Ureter (tissue), 1 donor: Measurements from ENCODE around the gene LEMD1. TPM values are rescaled to one million over a fixed set of nuclear protein-coding genes. Genes with fewer than 3 reads are reported as not detected.
"Not testable (repeated sequence)": the region's sequence is repeated elsewhere in the genome, so short reads cannot be mapped to it uniquely, and the experiment has no call there.

ENCODE experiments used
- DNase-seq: peaks from one replicate; pipeline ENCODE4 v3.0.0-alpha.2; 2020; ENCODE audit warnings: low spot score
- total RNA-seq: library from RNA; stranded (reverse); gene quantifications from one replicate; pipeline ENCODE4 v1.2.4, GENCODE V29; 2023
- donor health status: DM: yes; HTN: yes; CAD: no.

Gene LEMD1
- total RNA-seq, 1 donor from 2014 or later: not detected

- DNase-seq: no peak
These were observed 25.8 kb upstream of the LEMD1 start for GRCh38 chr1:205447457-205448341.

GRCh38 chr1:205446828-205447227, 25.0 kb upstream of the LEMD1 start:
- DNase-seq: no peak

DNA sequence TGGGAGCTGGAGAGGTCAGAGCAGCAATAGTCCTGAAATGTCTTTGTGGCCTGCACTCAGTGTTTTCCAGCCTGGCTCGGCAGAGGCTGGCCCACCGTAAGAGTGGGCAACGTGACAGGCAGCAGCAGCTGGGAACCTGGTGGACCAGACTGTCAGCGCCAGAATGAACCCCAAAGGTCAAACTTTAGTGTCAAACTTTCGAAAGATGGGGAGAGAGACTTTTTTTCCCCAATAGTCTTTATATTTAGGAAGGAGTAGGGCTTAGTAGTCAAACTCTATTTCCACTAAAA, 23.7 kb upstream of the LEMD1 start:
- DNase-seq: no peak

GRCh38 chr1:205444931-205445645, 23.2 kb upstream of the LEMD1 start:
- DNase-seq: peak; percentile 70

DNA sequence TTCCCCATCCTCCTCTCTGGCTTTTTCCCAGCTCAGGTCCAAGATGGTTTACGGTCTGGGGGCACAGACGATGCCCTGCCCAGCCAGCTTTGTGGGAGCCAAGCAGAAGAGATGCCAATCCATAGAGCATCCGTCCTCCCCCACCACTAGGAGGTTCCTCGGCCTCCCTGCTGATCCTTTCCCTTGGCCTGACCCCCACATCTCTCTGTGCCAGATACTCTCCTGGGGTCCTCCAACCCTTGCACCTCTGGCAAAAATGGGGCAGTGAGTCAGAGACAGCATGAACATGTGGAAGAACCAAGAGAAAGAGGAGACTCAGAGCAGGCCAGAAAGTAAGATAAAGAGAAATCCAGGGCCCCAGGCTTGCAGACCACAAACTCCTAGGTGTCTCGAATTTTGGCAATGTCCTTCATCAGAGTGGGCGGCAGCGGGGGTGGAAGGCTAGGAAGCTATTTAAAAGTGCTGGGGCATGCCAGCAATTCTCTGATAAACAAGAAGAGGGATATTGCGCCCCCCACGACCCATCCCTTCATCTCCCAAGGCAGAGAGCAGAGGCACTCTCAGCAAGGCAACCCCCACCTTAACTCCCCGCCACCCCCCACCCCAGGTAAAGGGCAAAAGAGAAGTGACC, 22.6 kb upstream of the LEMD1 start:
- no peak for DNase-seq

DNA sequence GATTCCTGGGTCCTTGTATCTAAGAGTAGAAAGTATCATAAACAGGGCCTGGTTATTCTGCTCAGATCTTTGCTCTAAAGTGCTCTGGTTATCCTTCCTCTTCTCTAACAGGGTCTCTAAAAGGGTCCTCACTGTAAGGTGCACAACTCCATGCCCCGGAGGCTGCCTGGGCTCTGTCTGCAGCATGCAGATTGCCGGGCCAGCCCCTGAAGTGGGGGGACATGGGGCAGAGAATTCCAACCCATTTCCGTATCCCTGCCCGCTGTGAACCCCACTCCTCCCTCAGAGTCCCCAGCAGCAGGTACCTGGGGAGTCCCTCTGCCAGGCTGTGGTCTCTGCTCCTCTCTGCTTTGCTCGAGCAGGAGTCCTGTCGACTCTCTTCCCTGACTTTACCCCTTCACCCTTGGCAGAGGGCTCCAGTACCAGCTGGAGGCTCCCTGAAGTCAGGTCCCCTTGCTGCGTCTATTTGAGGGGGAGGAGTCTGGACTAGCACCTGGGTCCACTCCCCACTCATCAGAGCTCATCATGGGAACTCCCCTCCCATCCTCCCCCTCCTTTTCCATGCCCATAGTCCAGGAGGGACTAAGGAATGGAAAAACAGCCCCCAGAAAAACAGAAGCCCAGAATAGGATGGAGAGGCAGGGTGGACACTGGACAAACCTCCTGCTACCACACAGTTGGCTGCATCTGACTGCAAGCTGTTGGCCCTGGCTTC, 21.9 kb upstream of the LEMD1 start:
- DNase-seq: no peak

GRCh38 chr1:205442051-205442725, 20.3 kb upstream of the LEMD1 start:
- no peak for DNase-seq

DNA sequence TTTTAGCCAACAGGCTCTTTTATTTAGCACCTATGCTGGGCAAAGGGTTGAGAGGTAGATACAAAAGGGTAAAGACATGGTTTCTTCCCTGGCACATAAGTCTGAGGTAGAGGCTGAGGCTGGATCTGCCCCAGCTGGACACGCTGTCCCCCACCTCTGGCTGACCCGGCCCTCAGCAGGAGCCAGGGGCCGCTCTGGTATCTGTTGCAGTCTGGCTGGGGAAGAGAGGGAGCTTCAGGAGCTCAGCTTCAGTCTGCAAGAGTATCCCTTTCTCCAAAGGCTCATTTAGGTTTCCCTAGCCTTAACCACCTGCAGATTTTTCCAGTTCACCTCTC, 19.8 kb upstream of the LEMD1 start:
- DNase-seq: no peak

DNA sequence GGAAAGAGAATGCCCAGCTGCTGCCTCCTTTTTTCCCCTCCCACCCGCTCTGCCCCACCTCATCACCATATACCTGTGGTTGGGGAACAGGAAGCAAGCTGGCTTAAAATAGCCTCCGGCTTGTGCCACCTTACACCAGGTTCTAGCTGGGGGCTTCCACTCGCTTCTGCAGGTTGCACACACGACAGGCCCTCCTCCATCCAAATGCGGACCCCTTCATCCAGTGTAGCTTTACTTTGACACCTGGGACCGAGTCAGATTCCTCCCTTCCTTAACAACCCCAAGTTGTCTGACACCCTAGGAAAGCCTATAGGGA, 19.4 kb upstream of the LEMD1 start:
- DNase-seq: peak; percentile 78

DNA sequence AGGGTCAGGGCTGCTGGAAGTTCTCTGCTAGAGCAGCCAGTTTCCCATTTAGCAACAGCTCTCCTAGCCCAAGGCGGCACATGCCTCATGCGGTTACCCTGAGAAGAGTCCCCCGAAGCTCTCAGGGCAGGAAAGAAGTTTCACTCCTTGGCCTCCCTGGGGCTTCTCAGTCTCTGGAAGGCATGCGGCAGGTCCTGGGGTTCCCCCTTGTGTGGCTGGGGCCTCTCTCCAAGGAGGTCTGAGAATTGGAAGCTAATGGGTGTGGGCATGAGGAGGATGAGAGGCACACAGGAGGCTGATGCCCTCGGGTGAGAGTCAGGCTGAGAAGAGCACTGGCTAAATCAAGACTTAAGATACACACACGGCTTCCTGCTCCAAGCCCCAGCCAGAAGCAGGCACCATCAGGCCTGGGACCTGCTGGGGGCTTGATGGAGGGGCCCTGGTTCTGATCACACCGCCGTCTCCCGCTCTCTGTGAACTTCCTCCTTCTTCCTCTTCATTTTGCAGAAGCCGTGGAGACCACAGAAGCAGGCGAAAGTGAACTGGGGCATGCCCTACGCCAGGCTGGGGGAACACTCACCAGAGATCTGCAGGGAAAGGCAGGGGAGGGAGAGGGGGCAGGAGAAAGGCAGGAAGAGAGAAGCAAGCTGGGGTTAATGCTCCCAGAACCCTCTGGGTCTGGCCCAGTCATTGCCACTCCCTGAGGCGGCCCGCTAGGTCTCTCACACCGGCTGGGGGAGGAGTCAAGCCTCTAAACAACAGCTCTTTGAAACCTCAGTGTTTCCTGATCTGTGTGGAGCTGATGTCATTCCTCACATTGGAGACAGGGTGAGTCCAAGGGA, 18.8 kb upstream of the LEMD1 start:
- DNase-seq: no peak

DNA sequence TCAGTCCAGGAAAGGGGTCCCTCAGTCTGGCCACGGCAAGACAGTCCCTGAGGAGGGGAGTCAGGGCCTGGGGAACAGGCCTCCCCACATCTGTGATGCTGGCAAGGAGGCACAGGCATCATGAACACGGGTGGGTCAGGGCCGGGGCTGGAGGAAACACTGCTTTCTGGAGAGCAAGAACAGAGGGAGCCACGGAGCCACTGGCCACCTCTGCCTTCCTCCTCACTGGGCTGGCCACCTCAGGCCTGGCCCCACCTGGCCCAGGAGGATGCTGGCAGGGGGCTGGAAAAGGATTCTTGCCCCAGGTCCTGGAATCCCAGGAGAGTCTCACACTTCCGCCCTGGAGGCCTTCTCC, 18.2 kb upstream of the LEMD1 start:
- DNase-seq: no peak

GRCh38 chr1:205438213-205439158, 16.6 kb upstream of the LEMD1 start:
- DNase-seq: peak; percentile 83

DNA sequence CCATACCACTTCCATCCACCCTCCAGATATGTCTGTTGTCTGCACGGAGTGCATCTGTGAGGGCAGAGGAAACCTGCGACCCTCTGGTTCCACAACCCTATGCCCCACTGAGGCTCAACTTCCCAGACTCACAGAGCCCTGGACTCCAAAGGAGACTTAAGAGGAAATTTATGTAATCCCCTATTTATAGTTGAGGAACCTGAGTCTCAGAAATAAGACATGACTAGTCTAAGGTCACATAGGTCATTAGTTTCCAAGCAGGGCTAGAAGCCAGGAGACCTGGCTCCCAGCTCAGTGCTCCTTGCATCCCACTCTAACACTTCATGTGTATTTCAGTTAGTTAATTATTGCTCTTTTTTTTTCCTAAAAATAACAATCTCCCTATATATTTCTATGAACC, 15.7 kb upstream of the LEMD1 start:
- no peak for DNase-seq

DNA sequence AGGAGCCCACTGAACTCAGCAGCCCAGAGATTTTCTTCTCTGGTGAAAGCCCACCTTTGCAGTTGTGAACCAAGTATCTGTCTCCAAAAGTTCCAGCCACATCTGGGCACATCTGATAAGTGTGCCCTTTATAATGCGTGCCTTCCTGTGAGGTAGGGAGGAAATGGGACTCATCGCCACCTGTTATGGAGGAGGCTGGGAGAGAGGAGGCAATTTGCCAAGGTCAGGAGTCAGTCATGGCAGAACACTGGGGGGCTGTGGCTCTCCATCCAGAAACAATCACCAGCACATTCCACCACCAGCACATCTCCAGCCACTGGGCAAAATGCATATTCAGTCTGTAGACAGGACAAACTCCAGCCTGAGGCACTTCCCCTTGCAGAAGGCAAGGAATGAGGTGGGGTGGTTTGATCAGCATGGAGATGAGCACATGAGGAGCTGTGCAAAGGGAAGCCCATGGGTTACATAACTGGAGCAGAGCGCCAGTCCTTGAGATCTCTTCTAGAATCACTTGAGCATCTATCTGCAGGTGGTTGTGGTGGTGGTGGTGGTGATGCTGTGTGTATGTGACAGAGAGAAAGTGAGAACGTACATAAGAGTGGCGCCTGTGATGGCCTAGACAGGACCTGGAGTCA, 15.0 kb upstream of the LEMD1 start:
- DNase-seq: no peak

GRCh38 chr1:205435578-205436573, 14.0 kb upstream of the LEMD1 start:
- DNase-seq: no peak

DNA sequence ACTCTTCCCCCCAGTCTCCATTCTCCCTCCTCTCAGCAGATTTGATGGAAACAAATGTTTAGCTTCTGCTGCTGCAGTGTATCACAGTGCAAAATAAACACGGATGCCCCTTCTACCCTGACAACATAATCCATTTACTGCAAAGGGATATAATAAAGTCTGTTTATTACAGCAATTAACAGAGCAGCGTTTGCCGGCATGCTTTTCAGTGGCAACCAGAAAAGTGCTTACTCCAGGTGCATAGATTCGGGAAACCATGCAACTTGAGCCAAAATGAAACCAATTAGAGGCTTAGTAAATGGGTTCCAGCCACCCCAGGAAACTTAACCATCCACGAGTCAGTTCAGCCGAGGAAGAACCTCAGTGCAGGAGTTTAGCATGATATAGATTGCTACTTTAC, 12.9 kb upstream of the LEMD1 start:
- DNase-seq: no peak

GRCh38 chr1:205432692-205433091, 10.8 kb upstream of the LEMD1 start:
- not testable (repeated sequence) for DNase-seq

DNA sequence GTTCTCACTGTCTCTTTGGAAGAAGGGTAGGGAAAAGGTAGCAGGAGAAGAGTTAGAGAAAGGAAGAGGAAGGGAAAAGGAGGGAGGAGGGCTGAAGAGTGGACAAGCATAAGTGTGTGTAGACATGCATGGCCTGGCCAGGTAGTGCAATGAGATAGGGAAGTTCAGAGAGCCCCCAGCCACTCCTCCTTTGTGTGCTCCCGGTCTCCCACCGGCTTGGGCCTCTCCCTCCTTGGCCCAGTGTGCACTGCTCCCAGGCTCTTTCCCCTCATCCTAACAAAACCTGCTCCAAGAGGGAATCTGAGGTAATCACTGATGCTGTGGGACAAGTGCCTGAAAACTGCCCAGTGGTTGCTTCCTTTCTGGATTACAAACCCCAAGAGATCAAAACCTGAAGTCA, 10.3 kb upstream of the LEMD1 start:
- no peak for DNase-seq
